Endothelial cell of umbilical vein (primary cell): Measurements from ENCODE around the gene SLC4A2.

Source experiments
- CTCF ChIP-seq, 2 donors: IDR thresholded peaks; 1 replicate in 1 of 2; 2 replicates in 1 of 2; pipeline ENCODE4 v1.5.1; 2011; ENCODE audit warnings: low read length in 2 of 2, mild to moderate bottlenecking in 2 of 2, moderate library complexity in 2 of 2, control low read depth in 1 of 2, inconsistent platforms in 1 of 2, low read depth in 1 of 2; ENCODE audit not compliant: insufficient read depth in 1 of 2; ENCODE audit errors: extremely low read depth in 1 of 2
- EZH2 ChIP-seq: IDR thresholded peaks from 2 replicates; pipeline ENCODE4 v1.6.1; 2012; ENCODE audit warnings: borderline replicate concordance, low read depth, mild to moderate bottlenecking, moderate library complexity, low read length, inconsistent platforms; ENCODE audit not compliant: severe bottlenecking
- JUN ChIP-seq: IDR thresholded peaks from 2 replicates; pipeline ENCODE4 v1.6.1; 2011; ENCODE audit warnings: borderline replicate concordance, low read depth; ENCODE audit not compliant: insufficient read length, insufficient read depth
- MAX ChIP-seq: IDR thresholded peaks from 2 replicates; pipeline ENCODE4 v1.6.1; 2011; ENCODE audit not compliant: insufficient read depth, insufficient read length
- POLR2A ChIP-seq: IDR thresholded peaks from 2 replicates; pipeline ENCODE4 v1.6.1; 2012; ENCODE audit warnings: low read depth, mild to moderate bottlenecking, control low read depth, low read length
- POLR2AphosphoS5 ChIP-seq: IDR thresholded peaks from 2 replicates; pipeline ENCODE4 v1.6.1; 2012; ENCODE audit warnings: low read depth, mild to moderate bottlenecking, control low read depth, low read length, moderate library complexity; ENCODE audit not compliant: insufficient read depth

- TF ChIP-seq JUN, result no peak
- TF ChIP-seq POLR2A, result no peak
- no peak for TF ChIP-seq CTCF (IDR thresholded peaks at IDR 0.05; ENCODE audit: extremely low read depth in 1 of 2, insufficient read depth in 1 of 2, low read depth in 1 of 2, low read length in 2 of 2)
- no peak for TF ChIP-seq MAX
- no peak for TF ChIP-seq EZH2
- TF ChIP-seq POLR2AphosphoS5, result no peak
These were observed 23.5 kb upstream of the SLC4A2 start for GRCh38 chr7:151035902-151036301.
